ENCODE results near the gene GFRA4. TPM values are rescaled to one million over a fixed set of nuclear protein-coding genes. Genes with fewer than 3 reads are reported as not detected.
"Not testable (repeated sequence)": the region's sequence is repeated elsewhere in the genome, so short reads cannot be mapped to it uniquely, and the experiment has no call there.

GFRA4 gene
- total and polyA plus RNA-seq, 4 donors = not detected

DNA sequence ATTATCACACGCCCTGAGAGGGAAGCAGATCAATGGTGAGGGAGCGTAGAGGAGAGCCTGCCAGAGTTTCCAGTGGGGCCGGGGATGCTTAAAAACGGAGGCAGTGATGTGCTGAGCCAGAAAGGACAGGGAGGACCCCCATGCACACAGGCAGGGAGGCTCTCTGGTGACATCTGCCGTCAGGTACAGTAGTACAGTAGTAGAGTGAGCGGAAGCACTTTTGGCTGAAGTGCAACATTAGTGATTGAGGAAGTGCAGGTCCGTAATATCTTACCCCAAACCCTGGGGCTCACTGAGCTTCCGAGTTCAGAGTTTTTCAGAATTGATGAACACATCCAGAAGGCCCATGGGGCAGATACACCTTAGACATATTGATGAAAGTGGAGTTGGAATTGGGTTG is 42.1 kb downstream of the GFRA4 start:
- TF ChIP-seq CTCF (IDR thresholded peaks at IDR 0.05; ENCODE audit: control extremely low read depth, extremely low read depth) = no peak
- ATAC-seq (ENCODE audit: insufficient read depth, low FRiP score) = no peak

GRCh38 chr20:3616250-3616649 is 46.9 kb downstream of the GFRA4 start:
- DNase-seq = peak; percentile 80 to 84 (median 84)
- H3K9ac ChIP-seq (ENCODE audit: insufficient read depth in 1 of 2, low read length in 2 of 2) = peak overlapping the region in 1 of 2 donors; percentile 8
- peak overlapping the region in 1 of 2 donors; percentile 79 for H3K27ac ChIP-seq (ENCODE audit: low read depth in 1 of 2, low read length in 1 of 2)
- WGBS, 2 donors = 38 to 67% methylated on average over 4 of the region's 4 CpGs
- no peaks in the 10 kb centered on the region for H3K9me3 ChIP-seq (ENCODE audit: control insufficient read depth in 4 of 4, insufficient read depth in 3 of 4, low read length in 3 of 4)
- ATAC-seq (ENCODE audit: insufficient read depth, low FRiP score) = peak; percentile 80
- peaks cover 0 to 45% (median 9%) of the 10 kb centered on the region in 5 donors for H3K4me1 ChIP-seq (ENCODE audit: control insufficient read depth in 5 of 5, insufficient read depth in 5 of 5, low read length in 5 of 5)
- H3K36me3 ChIP-seq (ENCODE audit: control insufficient read depth in 4 of 4, insufficient read depth in 4 of 4, low read length in 4 of 4) = peaks cover 0 to 7% (median 2%) of the 10 kb centered on the region in 4 donors
- no peak overlapping the region for H3K4me3 ChIP-seq
- no peak for TF ChIP-seq CTCF (IDR thresholded peaks at IDR 0.05; ENCODE audit: control extremely low read depth, extremely low read depth)
- no peaks in the 10 kb centered on the region for H3K27me3 ChIP-seq (ENCODE audit: control insufficient read depth in 3 of 3, insufficient read depth in 3 of 3, low read length in 2 of 3)

More for the DNA sequence above, 42.1 kb downstream of the GFRA4 start:
- DNase-seq = no peak
- H3K4me1 ChIP-seq (ENCODE audit: control insufficient read depth in 5 of 5, insufficient read depth in 5 of 5, low read length in 5 of 5) = peaks cover 0 to 15% (median 5%) of the 10 kb centered on the region in 5 donors
- H3K9me3 ChIP-seq (ENCODE audit: control insufficient read depth in 4 of 4, insufficient read depth in 3 of 4, low read length in 3 of 4) = no peaks in the 10 kb centered on the region
- no peak overlapping the region for H3K4me3 ChIP-seq
- H3K27ac ChIP-seq (ENCODE audit: low read depth in 1 of 2, low read length in 1 of 2) = no peak overlapping the region
- H3K9ac ChIP-seq (ENCODE audit: insufficient read depth in 1 of 2, low read length in 2 of 2) = no peak overlapping the region
- H3K27me3 ChIP-seq (ENCODE audit: control insufficient read depth in 3 of 3, insufficient read depth in 3 of 3, low read length in 2 of 3) = no peaks in the 10 kb centered on the region
- H3K36me3 ChIP-seq (ENCODE audit: control insufficient read depth in 4 of 4, insufficient read depth in 4 of 4, low read length in 4 of 4) = peaks cover 0 to 7% (median 3%) of the 10 kb centered on the region in 4 donors
- WGBS, 2 donors = 83 to 93% methylated on average over 8 of the region's 8 CpGs

GRCh38 chr20:3615171-3615840 is 47.9 kb downstream of the GFRA4 start:
- DNase-seq = peak in 1 of 3 donors; percentile 43
- not testable (repeated sequence) for H3K36me3 ChIP-seq (ENCODE audit: control insufficient read depth in 4 of 4, insufficient read depth in 4 of 4, low read length in 4 of 4); H3K27me3 ChIP-seq (ENCODE audit: control insufficient read depth in 3 of 3, insufficient read depth in 3 of 3, low read length in 2 of 3); H3K9ac ChIP-seq (ENCODE audit: insufficient read depth in 1 of 2, low read length in 2 of 2); H3K4me3 ChIP-seq; H3K9me3 ChIP-seq (ENCODE audit: control insufficient read depth in 4 of 4, insufficient read depth in 3 of 4, low read length in 3 of 4); H3K27ac ChIP-seq (ENCODE audit: low read depth in 1 of 2, low read length in 1 of 2); ATAC-seq (ENCODE audit: insufficient read depth, low FRiP score)
- 67 to 72% methylated on average over 13 of the region's 13 CpGs for WGBS, 2 donors
- peaks cover 0 to 45% (median 9%) of the 10 kb centered on the region in 5 donors for H3K4me1 ChIP-seq (ENCODE audit: control insufficient read depth in 5 of 5, insufficient read depth in 5 of 5, low read length in 5 of 5)

GRCh38 chr20:3614466-3614865 is 48.7 kb downstream of the GFRA4 start:
- no peak for TF ChIP-seq CTCF (IDR thresholded peaks at IDR 0.05; ENCODE audit: control extremely low read depth, extremely low read depth)
- Histone ChIP-seq H3K27me3 (ENCODE audit: control insufficient read depth in 3 of 3, insufficient read depth in 3 of 3, low read length in 2 of 3) (no peaks in the 10 kb centered on the region), H3K9me3 (ENCODE audit: control insufficient read depth in 4 of 4, insufficient read depth in 3 of 4, low read length in 3 of 4) (no peaks in the 10 kb centered on the region), H3K9ac (ENCODE audit: insufficient read depth in 1 of 2, low read length in 2 of 2) (no peak overlapping the region), H3K4me3 (no peak overlapping the region), H3K4me1 (ENCODE audit: control insufficient read depth in 5 of 5, insufficient read depth in 5 of 5, low read length in 5 of 5) (peaks cover 0 to 45% (median 9%) of the 10 kb centered on the region in 5 donors), H3K27ac (ENCODE audit: low read depth in 1 of 2, low read length in 1 of 2) (no peak overlapping the region), H3K36me3 (ENCODE audit: control insufficient read depth in 4 of 4, insufficient read depth in 4 of 4, low read length in 4 of 4) (peaks cover 0 to 7% (median 0%) of the 10 kb centered on the region in 4 donors)
- DNase-seq (no peak), ATAC-seq (ENCODE audit: insufficient read depth, low FRiP score) (no peak)
- WGBS, 2 donors = 86 to 91% methylated on average over 5 of the region's 5 CpGs

Measured in lung (tissue), 12 donors.